ENCODE results near the gene RPA1. TPM values are rescaled to one million over a fixed set of nuclear protein-coding genes. Genes with fewer than 3 reads are reported as not detected.

The RPA1 gene
- total RNA-seq, 1 donor from 2014 or later, result 68.8 TPM

GRCh38 chr17:1810450-1811103, 19.2 kb upstream of the RPA1 start:
- no peak for FAIRE-seq

GRCh38 chr17:1813088-1813487, 16.7 kb upstream of the RPA1 start:
- H3K36me3 ChIP-seq (ENCODE audit: insufficient read depth, low read length), result peaks cover 4% of the 10 kb centered on the region
- TF ChIP-seq EZH2 (IDR thresholded peaks at IDR 0.05; ENCODE audit: insufficient read depth, low read length) (no peak), CTCF (IDR thresholded peaks at IDR 0.05; ENCODE audit: insufficient read depth, low read depth, low read length) (no peak)
- no peak overlapping the region for H3K4me3 ChIP-seq (ENCODE audit: insufficient read depth, low read depth, low read length)
- no peak for FAIRE-seq
- Mint-ChIP-seq H3K27ac (ENCODE audit: unreplicated experiment) (no peak overlapping the region), H3K4me3 (ENCODE audit: unreplicated experiment) (no peak overlapping the region), H3K9me3 (ENCODE audit: unreplicated experiment) (no peaks in the 10 kb centered on the region), H3K36me3 (ENCODE audit: low read depth, unreplicated experiment) (peaks cover 4% of the 10 kb centered on the region), H3K27me3 (ENCODE audit: low read depth, unreplicated experiment) (no peaks in the 10 kb centered on the region), H3K4me1 (ENCODE audit: low read depth, unreplicated experiment) (no peaks in the 10 kb centered on the region)
- H3K9me3 ChIP-seq (ENCODE audit: insufficient read depth, low read depth, low read length), result no peaks in the 10 kb centered on the region
- H3K79me2 ChIP-seq (ENCODE audit: insufficient read depth, low read length), result no peaks in the 10 kb centered on the region
- no peak overlapping the region for H3K9ac ChIP-seq (ENCODE audit: low read length)
- no peaks in the 10 kb centered on the region for H3K27me3 ChIP-seq (ENCODE audit: insufficient read depth, low read length)
- DNase-seq (ENCODE audit: low read depth), result peak; percentile 33
- no peaks in the 10 kb centered on the region for H3K4me1 ChIP-seq (ENCODE audit: insufficient read depth, low read length)
- H3K4me2 ChIP-seq (ENCODE audit: low read length), result no peak overlapping the region
- no peaks in the 10 kb centered on the region for H4K20me1 ChIP-seq (ENCODE audit: insufficient read depth, low read length)
- no peak overlapping the region for H3K27ac ChIP-seq (ENCODE audit: low read depth, low read length)
- no peak overlapping the region for H2AFZ ChIP-seq (ENCODE audit: low read depth, low read length)

More at GRCh38 chr17:1810450-1811103, 19.2 kb upstream of the RPA1 start:
- Mint-ChIP-seq H3K9me3 (ENCODE audit: unreplicated experiment) (no peaks in the 10 kb centered on the region), H3K4me3 (ENCODE audit: unreplicated experiment) (no peak overlapping the region), H3K36me3 (ENCODE audit: low read depth, unreplicated experiment) (peaks cover 4% of the 10 kb centered on the region), H3K27ac (ENCODE audit: unreplicated experiment) (no peak overlapping the region), H3K4me1 (ENCODE audit: low read depth, unreplicated experiment) (no peaks in the 10 kb centered on the region), H3K27me3 (ENCODE audit: low read depth, unreplicated experiment) (no peaks in the 10 kb centered on the region)
- Histone ChIP-seq H3K4me1 (ENCODE audit: insufficient read depth, low read length) (no peaks in the 10 kb centered on the region), H2AFZ (ENCODE audit: low read depth, low read length) (no peak overlapping the region), H3K4me3 (ENCODE audit: insufficient read depth, low read depth, low read length) (no peak overlapping the region), H3K79me2 (ENCODE audit: insufficient read depth, low read length) (no peaks in the 10 kb centered on the region), H3K9me3 (ENCODE audit: insufficient read depth, low read depth, low read length) (no peaks in the 10 kb centered on the region), H4K20me1 (ENCODE audit: insufficient read depth, low read length) (no peaks in the 10 kb centered on the region), H3K27me3 (ENCODE audit: insufficient read depth, low read length) (no peaks in the 10 kb centered on the region), H3K4me2 (ENCODE audit: low read length) (no peak overlapping the region), H3K9ac (ENCODE audit: low read length) (no peak overlapping the region), H3K27ac (ENCODE audit: low read depth, low read length) (no peak overlapping the region), H3K36me3 (ENCODE audit: insufficient read depth, low read length) (peaks cover 4% of the 10 kb centered on the region)
- no peak for DNase-seq (ENCODE audit: low read depth)
- no peak for TF ChIP-seq CTCF (IDR thresholded peaks at IDR 0.05; ENCODE audit: insufficient read depth, low read depth, low read length)
- TF ChIP-seq EZH2 (IDR thresholded peaks at IDR 0.05; ENCODE audit: insufficient read depth, low read length), result no peak

- no peak overlapping the region for H3K4me2 ChIP-seq (ENCODE audit: low read length)
- no peaks in the 10 kb centered on the region for H3K9me3 ChIP-seq (ENCODE audit: insufficient read depth, low read depth, low read length)
- H3K27ac Mint-ChIP-seq (ENCODE audit: unreplicated experiment), result no peak overlapping the region
- H3K36me3 Mint-ChIP-seq (ENCODE audit: low read depth, unreplicated experiment), result peaks cover 2% of the 10 kb centered on the region
- peak; percentile 5 for DNase-seq (ENCODE audit: low read depth)
- H3K27ac ChIP-seq (ENCODE audit: low read depth, low read length), result no peak overlapping the region
- peaks cover 2% of the 10 kb centered on the region for H3K4me1 Mint-ChIP-seq (ENCODE audit: low read depth, unreplicated experiment)
- no peaks in the 10 kb centered on the region for H3K27me3 ChIP-seq (ENCODE audit: insufficient read depth, low read length)
- no peaks in the 10 kb centered on the region for H3K36me3 ChIP-seq (ENCODE audit: insufficient read depth, low read length)
- H3K9ac ChIP-seq (ENCODE audit: low read length), result no peak overlapping the region
- no peaks in the 10 kb centered on the region for H4K20me1 ChIP-seq (ENCODE audit: insufficient read depth, low read length)
- no peak overlapping the region for H2AFZ ChIP-seq (ENCODE audit: low read depth, low read length)
- H3K27me3 Mint-ChIP-seq (ENCODE audit: low read depth, unreplicated experiment), result no peaks in the 10 kb centered on the region
- no peaks in the 10 kb centered on the region for H3K4me1 ChIP-seq (ENCODE audit: insufficient read depth, low read length)
- no peak overlapping the region for H3K4me3 ChIP-seq (ENCODE audit: insufficient read depth, low read depth, low read length)
- no peaks in the 10 kb centered on the region for H3K9me3 Mint-ChIP-seq (ENCODE audit: unreplicated experiment)
- no peak for FAIRE-seq
- H3K4me3 Mint-ChIP-seq (ENCODE audit: unreplicated experiment), result no peak overlapping the region
- no peaks in the 10 kb centered on the region for H3K79me2 ChIP-seq (ENCODE audit: insufficient read depth, low read length)
- TF ChIP-seq CTCF (IDR thresholded peaks at IDR 0.05; ENCODE audit: insufficient read depth, low read depth, low read length) (no peak), EZH2 (IDR thresholded peaks at IDR 0.05; ENCODE audit: insufficient read depth, low read length) (no peak)
Measured at GRCh38 chr17:1820528-1821252, 9.1 kb upstream of the RPA1 start.

Measured in astrocyte (in vitro differentiated cells and primary cell).